ENCODE results near the gene TOMM7.
A peak's percentile ranks its signal among the peaks of the same experiment; 100 is the strongest.
"Not testable (repeated sequence)": the region's sequence is repeated elsewhere in the genome, so short reads cannot be mapped to it uniquely, and the experiment has no call there.

The TOMM7 gene

DNA sequence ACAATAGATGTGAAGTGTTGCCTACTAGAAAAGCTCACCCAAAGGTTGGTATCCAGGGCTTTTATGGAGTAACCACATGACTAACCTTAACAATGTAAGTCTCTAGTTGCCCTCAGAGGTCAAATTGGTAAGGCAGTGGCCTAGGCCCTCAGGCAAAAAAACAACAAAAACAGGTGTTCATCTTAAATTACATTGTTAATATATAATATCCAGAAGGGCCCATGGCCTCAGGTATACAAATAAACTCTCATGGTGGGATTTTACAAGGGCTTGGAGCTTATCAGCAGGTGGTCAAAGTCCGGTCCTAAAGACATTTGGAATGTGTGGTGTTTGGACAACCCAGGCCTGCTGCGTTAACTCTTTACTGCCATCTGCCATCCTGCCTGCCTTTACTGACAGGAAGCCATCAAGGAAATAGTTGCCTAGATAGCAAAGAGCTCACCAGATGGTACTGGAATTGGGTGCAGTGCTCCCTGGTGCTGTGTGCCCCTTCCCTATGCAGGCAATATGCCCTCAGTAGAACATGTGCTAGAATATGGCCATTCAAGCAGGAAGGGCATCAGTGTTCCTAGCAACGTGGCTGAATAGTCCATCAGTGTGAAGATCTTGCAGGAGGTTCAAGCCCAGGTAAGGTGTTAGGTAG lies 36.2 kb downstream of the TOMM7 start:
- no peak for DNase-seq (ENCODE audit: low spot score)
- no peak for FAIRE-seq

DNA sequence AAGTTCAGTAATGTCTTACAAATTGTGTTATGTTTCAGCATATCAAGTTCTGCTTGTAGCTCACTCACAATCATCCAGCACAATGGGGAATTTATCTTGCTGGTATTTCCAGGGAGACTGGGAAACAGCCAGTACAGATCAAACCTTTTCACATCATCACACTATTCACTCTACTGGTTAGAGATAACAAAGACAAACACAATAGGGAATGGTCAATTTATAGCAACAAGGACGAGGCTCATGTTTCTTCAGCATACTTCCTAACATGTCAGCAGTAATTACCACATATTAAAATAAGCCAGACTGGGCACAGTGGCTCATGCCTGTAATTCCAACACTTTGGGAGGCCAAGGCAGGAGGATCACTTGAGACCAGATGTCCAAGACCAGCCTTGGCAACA lies 38.3 kb downstream of the TOMM7 start:
- FAIRE-seq, result no peak
- DNase-seq (ENCODE audit: low spot score), result no peak

DNA sequence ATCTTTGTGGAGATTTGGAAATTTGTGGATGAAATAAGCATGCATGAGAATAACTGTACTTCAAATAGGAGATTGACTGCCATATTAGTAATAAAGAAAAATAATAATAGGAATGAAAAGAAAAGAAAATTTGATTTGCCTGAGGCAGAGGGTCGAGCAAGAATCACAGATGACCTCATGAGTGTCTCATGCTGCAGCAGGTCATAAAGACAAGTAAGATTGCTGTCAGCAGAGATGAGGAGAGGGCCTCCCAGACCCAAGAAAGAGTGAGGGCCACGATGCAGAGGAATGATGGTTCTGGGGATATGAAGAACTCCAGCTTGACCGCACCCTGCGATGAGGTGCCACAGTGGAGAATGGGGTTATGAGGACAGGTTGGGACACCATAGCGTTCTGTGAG lies 39.2 kb downstream of the TOMM7 start:
- DNase-seq (ENCODE audit: low spot score), result no peak
- FAIRE-seq, result no peak

DNA sequence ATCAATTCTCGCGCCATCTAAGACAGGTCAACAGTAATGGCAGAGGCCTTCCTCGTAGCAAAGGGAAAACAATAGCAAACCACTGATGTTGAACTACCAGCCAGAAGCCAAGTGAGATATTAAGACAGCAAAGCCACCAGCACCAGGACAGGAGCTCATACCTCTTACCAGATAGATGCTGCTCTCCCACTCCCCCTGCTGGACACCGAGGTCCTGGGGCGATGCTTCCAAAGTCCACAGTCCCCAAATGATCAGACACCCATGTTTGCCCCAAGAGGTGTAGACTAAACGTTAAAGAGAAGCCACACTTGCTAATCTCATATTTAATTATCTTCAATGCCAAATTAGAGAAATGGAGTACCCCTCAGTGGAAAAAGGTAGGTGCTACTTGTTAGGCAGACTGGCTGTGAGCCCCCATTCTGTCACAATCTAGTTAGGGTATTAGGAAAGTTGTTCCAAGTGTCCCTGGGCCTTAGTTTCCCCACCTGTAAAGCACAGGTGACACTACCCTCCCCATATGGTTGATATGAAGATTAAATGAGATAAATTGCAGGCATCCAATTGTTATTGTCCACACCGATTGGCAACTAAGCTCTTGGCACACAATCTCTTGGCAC lies 39.9 kb downstream of the TOMM7 start:
- peak; percentile 56 for DNase-seq (ENCODE audit: low spot score)
- no peak for FAIRE-seq

DNA sequence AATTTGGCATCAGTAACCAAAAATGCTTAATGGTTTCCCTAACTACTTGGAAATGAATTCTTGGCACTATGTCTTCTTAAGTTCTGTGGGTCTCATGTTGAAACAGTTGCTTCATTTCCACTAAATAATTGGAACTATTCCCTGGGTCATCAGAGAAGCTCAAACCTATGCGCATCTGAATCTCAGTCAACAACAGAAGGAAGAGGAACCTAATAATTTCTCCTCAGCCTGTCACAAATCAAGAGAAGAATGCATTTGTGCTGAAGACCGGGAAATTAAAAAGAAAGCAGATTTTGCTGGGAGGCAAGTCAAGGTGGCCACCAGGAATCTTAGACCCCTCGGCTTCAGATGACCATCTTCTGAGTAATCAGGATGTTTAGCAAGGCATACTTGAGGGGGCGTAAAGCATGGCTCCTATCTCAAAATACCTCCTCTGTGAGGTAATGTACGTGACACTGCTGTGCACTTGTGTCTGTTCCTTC lies 41.4 kb downstream of the TOMM7 start:
- peak; percentile 35 for DNase-seq (ENCODE audit: low spot score)

DNA sequence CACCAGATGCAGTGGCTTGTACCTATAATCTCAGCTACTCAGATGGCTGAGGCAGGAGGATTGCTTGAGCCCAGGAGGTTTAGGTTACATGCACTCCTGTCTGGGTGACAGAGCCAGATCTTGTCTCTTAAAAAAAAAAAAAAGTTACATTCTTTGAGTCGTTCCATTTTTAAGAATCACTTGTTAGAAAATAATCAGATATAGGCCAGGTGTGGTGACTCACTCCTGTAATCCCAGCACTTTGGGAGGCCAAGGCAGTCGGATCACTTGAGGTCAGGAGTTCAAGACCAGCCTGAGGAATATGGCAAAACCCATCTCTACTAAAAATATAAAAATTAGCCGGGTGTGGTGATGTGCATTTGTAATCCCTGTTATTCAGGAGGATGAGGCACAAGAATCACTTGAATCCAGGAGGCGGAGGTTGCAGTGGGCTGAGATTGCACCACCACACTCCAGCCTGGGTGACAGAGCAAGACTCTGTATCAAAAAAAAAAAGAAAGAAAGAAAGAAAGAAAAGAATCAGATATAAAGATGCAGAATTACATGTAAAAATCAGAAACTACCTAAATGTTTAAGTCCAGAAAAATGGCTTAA lies 42.8 kb downstream of the TOMM7 start:
- not testable (repeated sequence) for FAIRE-seq; DNase-seq (ENCODE audit: low spot score)

More for the DNA sequence above, 41.4 kb downstream of the TOMM7 start:
- FAIRE-seq, result no peak

DNA sequence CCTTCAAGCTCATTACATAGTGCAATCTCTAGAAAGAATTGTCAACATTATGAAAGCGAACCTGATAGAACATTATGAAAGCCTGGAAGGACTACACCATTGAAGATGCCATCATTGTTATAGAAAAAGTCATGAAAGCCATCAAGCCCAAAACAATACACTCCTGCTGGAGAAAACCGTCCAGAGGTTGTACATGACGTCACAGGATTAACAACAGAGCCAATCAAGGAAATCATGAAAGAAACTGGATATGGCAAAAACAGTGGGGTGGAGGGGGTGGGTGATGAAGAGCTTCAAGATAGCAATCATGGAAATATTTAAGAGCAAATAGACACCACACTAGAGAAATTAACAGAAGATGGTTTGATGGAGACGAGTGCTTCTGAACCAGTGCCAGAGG lies 45.7 kb downstream of the TOMM7 start:
- FAIRE-seq, result no peak
- DNase-seq (ENCODE audit: low spot score), result no peak

DNA sequence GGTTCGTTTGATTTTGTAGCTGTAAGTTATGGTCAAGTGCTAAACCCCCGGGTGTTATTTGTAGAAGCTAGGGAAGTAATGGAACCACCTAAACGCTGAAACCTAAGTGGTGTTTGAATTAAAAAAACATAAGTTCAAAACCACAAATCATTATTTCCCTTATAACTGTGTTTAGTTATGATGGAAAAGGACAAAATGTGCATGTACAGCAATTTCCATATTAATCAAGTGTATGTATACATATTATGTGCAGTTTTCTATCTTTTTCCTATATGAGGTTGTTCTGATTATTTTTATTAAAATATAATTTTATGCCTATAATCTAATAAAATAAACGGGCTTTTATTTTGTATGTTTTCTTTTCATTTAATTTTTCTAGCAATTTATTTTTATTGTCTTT lies 49.8 kb downstream of the TOMM7 start:
- DNase-seq (ENCODE audit: low spot score) (no peak), FAIRE-seq (no peak)

DNA sequence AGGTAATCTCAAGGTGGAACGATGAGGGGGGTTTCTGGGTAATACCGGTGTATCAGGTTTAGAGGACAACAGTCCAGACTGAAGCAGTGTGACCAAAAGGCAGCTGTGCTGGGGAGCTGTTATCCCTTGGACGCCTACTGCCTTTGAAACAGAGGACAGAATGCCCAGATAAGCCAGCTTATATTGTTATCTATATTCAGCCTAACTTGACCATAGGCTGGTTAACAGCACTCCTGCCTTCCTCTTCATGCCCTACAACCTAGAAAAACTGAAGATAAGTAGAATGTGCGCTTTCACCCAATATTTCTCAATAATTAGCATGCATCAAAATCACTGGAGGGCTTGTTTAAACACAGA lies 50.8 kb downstream of the TOMM7 start:
- no peak for DNase-seq (ENCODE audit: low spot score)
- no peak for FAIRE-seq

DNA sequence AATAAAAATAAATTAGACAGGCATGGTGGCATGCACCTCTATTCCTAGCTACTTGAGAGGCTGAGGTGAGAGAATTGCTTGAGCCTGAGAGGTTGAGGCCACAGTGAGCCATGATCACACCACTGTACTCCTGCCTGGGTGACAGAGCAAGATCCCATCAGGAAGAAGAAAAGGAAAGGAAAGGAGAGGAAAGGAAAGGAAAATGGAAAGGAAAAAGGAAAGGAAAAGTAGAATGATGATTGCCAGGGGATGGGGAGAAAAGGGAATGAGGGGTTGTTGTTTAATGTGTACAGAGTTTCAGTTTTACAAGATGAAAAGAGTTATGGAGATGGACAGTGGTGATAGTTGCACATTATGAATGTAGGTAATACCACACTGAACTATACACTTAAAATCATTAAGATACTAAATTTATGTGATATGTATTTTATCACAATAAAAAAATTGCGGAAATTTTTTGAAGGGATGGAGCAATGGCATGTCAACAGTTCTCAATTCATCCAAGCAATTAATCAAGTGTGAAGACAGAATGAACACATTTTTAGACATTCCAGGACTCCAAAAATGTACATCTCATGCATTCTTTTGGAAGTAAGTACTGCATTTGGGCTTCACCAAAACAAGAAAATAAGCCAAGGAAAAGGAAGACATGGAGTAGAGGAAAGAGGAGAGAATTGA lies 51.3 kb downstream of the TOMM7 start:
- FAIRE-seq, result no peak
- DNase-seq (ENCODE audit: low spot score), result no peak

DNA sequence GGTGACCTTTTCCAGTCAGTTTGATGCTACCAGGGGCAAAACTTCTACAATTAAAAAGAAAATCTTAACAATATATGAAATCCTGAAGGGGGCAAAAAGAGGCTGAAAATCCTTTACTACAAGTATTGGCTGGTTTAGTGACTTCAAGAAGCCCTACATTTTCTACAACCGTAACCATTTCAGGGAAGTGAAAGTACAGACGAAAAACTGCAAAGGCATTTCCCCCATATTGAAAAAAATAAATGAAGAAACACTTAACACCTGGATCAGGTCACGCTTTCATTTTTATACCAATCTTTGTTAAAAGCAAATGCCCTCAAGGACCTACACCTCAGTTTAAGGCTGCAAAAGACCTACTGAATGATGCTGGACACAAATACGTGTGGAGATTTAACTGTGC lies 57.0 kb downstream of the TOMM7 start:
- FAIRE-seq (no peak), DNase-seq (ENCODE audit: low spot score) (no peak)
